NCI-H1436 treated with DMSO at 0.1 percent for 48 hours (cell line): Measurements from ENCODE around the gene VEZF1.

Experiments
- DNase-seq: peaks from one replicate; lab custom pipeline; 2025; lab: John Stamatoyannopoulos, UW

Gene VEZF1, protein sequence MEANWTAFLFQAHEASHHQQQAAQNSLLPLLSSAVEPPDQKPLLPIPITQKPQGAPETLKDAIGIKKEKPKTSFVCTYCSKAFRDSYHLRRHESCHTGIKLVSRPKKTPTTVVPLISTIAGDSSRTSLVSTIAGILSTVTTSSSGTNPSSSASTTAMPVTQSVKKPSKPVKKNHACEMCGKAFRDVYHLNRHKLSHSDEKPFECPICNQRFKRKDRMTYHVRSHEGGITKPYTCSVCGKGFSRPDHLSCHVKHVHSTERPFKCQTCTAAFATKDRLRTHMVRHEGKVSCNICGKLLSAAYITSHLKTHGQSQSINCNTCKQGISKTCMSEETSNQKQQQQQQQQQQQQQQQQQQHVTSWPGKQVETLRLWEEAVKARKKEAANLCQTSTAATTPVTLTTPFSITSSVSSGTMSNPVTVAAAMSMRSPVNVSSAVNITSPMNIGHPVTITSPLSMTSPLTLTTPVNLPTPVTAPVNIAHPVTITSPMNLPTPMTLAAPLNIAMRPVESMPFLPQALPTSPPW

DNA sequence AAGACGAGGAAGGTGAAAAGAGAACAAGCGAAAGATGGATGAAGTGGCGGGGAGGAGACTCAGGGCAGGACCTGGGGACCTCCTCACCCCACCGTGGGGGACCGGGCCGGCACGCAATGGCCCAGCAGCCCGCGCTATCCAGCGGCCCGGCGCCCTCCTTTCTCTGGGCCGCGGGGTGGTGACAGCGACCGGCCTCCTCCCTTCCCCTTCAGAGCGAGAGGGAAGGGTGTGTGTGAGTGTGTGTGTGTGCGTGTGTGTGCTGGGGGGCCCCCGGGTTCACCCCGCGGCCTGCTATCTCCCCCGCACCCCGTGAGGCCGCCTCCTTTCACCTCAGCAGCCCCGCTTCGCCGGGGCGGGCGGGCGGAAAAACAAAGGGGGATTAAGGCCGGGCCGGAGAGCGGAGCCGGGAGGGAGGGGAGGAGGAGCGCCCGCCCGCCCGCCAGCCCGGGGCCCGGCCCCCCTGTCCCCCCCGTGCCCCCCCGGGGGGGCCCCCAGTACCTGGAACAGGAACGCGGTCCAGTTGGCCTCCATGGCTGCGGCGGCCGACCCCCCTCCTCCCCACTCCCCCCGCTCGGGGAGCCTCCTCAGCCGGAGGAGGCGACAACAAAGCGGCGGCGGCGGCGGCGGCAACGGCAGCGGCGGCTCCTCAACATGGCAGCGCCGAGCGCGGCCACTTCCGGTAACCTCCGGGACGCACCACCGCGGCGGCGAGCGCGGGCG is at the start of gene VEZF1:
VEZF1 (minus strand) TSS at position 674 of the 720 bp plus-strand sequence; CDS start at position 531, 143 bp downstream.
- no peak for DNase-seq

DNA sequence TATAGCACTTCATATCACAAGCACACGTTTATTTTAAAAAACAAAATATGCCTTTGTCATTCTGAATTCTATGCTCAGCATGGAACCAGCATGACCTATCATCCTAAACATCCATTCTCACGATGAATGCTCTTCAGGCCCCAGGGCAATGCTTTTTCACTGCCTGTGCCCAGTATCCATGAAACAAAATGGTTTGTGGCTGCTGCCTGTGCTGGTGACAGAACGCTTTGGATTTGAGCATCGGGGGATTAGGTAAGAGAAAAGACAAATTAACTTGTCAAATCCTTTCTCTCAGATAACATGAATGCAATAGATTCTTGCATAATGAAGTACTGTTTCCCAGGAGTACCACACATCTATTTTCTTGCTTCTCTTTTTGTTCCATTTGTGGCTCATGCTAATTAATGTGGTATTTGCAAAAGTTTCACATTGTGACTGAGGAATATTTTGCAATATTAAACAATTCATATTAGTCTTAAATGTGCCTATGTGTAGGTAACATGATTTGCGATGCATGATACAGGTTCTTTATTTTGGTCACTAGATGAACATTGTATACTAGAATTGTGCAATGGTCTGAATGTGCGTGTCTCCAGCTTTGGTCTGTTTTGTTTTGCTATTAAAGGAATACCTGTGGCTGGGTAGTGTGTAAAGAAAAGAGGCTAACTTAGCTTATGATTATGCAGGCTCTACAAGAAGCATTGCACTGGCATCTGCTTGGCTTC is 44.8 kb upstream of the VEZF1 start:
- DNase-seq = no peak

DNA sequence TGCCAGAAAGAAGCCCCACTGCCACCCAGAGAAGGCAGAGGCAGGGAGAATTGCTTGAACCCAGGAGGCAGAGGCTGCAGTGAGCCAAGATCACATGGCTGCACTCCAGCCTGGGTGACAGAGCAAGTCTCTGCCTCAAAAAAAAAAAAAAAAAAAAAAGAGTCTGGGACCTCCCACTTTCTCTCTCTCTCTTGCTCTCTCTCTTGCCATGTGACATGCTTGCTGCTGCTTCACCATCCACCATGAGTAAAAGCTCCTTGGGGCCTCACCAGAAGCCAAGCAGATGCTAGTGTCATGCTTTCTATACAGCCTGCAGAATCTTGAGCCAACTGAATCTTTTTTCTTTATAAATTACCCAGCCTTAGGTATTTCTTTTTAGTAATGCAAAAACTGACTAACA is 40.5 kb upstream of the VEZF1 start:
- no peak for DNase-seq

DNA sequence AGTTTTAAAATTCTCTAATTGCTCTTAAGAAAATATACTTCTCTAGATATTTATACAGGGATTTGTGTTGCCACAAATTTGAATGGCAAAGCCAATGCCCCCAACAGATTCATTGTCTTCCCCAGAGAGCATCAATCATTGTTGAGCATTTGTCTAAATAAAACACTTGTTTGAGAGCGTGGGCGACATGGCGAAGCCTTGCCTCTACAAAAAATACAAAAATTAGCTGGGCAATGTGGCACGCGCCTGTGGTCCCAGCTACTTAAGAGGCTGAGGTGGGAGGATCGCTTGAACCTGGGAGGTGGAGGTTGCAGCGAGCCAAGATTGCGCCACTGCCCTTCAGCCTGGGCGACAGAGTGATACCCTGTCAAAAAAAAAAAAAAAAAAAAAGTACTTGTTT is 32.3 kb upstream of the VEZF1 start:
- no peak for DNase-seq

DNA sequence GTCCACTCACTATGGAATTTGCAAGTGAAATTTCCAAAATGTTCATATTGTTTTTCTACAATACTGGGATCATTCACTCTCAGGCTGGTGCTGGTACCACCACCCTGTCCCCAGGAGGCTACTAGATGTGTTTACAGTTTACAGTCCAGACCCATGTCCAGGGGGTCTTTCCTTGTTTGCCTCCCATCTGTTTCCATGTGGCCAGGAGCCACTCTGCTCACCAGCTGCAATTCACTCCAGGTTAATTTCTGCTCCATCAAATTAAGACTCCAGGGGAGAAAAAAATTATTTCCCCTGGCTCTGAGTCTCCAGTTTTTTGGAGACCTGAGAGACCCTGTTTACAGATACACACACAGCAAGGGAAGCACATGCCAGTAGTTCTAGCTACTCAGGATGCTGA is 31.5 kb upstream of the VEZF1 start:
- no peak for DNase-seq

DNA sequence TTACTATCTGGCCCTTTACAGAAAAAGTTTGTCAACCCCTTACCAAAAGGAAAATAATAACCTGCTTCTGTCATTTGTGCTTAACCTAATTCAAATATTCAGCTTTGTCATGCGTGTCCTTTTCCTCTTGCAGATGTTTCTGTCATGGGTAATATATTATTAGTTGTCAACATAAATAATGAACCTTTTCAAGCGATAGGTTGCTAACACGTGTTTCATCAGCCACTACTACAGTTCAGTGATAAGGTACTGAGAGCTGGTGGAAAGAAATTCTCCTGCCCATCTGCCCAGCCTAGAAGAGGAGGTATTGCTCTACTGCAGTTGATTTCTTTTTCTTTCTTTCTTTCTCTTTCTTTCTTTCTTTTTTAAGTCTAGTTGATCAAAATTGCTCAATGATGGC is 31.0 kb upstream of the VEZF1 start:
- no peak for DNase-seq

DNA sequence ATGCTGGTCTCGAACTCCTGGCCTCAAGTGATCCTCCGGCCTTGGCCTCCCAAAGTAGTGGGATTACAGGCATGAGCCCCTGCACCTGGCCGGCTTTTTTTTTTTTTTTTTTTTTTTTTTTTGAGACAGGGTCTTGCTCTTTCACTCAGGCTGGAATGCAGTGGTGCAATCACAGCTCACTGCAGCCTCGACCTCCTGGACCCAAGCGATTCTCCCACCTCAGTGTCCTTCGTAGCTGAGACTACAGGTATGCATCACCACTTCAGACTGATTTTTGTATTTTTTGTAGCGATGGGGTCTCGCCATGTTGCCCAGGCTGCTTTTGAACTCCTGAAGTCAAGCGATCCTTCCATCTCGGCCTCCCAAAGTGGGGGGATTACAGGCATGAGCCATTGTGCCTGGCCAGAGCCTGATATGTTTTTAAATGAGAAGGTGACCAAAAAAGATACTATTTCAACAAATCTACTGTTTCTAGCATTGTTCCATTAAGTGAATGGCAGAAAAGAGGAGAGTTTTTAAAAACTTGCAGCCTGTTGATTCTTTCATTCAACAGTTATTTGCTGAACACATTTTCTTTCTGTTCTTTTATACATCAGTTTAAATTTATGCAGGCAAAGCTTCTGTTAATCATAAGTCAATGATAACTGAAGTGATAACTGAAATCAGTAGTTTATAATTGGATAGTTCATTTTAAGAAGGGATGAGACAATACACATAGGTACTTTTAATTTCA is 22.2 kb upstream of the VEZF1 start:
- DNase-seq = no peak

DNA sequence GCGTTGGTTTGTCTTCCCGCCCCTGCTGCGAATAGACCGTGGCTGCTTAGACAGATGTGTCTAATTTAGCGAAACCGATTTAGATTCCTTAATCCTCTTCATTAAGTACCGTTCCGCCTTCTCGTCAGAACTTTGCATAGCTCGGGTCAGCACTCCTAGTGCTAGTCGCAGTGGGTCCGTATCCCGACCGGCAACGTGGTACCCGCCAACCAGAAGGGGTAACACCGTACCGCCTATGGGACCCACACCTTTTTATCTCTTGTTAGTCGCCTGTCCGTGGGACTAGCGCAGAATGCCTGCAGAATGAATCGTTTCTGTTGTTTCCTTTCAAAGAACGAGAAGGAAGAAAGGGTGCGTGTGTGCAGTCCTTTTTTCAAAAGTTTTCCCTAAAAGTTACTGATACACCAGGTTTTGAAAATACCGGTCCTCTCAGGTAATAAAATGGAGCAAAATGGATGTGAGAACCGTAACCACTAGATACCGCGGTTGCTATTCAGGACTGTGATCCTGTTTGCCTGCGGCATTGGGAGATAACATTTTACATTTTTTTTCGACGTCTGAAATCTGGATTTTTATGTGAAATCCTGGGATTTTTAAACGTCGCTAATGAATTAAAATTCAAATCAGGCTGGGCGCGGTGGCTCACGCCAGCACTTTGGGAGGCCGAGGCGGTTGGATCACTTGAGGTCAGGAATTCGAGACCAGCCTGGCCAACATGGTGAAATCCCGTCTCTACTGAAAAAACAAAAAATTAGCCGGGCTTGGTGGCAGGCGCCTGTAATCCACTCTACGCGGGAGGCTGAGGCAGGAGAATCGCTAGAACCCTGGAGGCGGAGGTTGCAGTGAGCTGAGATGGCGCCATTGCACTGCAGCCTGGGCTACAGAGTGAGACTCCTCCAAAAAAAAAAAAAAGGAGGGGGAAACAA is 20.0 kb upstream of the VEZF1 start:
- no peak for DNase-seq

DNA sequence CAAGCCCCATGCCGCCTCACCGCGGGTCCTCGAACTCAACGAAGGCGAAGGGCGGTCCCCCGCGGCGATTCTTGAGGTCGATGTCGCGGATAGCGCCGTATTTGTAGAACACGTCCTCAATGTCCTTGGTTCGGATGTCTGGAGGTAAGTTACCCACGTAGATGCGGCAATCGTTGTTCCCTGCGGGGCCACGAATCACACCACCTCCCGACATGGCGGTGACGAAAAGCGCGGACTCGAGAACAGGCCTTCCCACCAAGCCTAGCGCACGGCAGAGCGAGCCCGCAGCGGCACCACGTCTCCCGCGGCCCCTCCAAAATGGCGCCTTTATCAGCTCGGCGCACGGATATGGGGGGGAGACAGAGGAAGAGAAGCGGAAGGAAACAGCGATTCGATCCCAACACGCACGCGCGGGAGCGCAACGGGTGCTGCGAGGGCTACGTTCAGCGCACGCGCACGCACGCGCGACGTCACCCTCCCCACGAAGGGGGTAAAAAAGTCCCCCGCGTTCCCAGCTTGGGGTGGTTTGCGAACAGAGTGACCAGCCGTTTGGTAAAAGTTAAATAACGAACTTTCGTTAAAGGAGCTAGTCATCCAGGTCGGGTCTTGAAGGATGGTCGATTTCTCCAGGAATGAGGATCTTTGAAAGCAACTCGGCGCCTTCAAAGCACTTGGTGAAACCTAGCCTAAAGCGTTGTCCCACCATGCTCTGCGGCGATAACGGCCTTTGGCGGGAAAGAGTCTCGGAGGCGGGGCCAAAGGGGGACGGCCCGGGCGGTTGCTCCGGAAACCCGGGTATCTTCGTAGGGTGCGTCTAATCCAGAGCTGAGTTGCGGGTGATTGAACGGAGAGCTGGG is 19.1 kb upstream of the VEZF1 start, which contains the start of gene SRSF1:
SRSF1 (minus strand) TSS at position 323 of the 857 bp plus-strand sequence; CDS start at position 214, 109 bp downstream.
- DNase-seq = peak; percentile 97

DNA sequence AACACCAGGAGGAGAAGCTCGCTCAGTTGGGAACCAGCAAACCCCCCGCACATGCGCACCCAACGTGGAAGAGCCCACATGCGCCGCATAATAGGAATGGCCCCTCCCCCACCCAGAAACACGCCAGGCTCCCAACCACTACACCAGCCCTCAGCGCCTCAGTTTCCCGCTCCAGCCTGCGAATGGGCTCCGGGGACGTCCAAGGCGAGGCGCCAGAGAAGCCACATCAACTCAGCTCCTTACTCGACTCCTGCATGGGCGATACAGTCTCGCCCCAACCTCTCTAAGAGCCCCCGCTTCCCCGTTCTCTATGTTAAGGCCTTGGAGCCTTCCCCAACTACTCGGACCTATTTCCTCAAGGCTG is 18.5 kb upstream of the VEZF1 start:
- DNase-seq = no peak

DNA sequence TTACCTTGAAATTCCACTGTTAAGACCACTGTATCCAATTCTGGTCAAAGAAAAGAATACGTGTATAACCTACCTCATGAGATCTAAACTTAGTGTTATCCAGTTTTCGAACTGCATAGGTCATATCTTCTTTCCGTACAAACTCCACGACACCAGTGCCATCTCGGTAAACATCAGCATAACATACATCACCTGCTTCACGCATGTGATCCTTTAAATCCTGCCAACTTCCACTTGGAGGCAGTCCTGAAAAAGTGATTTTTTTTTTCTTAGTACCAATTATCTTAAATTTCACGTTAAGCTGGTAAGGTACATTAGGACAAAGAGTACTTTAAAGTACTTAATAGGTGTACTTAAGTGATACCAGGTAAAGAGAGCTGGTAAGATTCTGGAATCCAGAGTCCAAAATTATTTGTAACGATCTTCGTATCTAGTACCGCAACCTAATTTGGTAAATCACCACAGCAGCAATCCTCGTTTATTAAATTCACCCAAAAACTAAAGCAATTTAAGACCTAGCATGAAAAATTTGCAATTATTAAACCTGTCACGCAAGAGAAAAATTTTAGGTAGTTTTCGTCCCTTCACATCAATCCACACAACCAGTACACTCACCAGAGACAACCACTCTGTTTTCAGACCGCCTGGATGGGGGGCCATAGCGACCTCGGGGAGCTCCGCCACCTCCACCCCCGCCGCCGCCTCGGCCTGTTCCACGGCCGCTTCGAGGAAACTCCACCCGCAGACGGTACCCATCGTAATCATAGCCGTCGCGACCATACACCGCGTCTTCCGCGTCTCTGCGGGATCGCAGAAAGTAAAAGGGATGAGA is 17.9 kb upstream of the VEZF1 start:
- DNase-seq = no peak

DNA sequence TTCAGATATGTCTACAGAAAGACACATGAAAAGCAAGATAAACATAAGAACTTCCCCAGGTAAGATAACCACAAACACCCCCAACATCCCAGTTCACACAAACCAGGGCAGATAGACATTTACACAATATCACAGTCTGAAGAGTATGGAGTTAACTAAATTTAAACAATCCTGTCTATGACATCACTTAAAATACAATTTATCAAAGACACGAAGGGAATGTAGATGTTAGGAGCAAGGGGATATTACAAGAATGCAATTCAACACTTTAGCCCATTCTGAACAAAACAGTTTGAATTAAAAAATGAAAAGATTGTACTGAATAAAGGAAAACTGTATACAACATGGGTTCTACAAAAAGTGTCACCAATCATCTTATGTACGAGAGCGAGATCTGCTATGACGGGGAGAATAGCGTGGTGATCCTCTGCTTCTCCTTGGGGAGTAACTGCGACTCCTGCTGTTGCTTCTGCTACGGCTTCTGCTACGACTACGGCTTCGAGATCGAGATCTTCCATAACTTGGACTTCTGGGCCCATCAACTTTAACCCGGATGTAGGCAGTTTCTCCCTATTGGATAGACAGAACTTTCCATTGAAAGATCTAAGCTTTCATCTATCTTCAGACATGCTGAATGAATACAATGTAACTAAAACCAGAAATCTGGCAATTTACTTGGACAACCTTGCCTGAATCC is 17.1 kb upstream of the VEZF1 start:
- DNase-seq = no peak

DNA sequence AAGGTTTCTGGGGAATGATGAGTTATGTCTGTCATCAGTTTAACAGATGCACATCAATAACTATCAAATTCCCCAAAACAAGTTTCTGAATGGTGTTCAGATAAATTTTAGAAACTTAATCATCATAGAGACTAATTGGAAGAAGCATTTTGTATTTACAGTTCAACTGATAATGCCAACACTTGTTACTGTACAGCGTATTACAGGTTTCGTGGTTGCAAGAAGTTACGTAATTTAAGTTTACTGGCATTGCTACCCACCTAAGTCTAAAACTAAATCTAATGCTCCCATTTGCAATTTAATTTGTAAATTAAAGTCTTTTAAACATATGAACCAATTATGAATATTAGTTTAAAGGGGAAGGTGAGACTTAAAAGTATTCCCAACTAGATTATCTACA is 16.0 kb upstream of the VEZF1 start:
- DNase-seq = no peak

DNA sequence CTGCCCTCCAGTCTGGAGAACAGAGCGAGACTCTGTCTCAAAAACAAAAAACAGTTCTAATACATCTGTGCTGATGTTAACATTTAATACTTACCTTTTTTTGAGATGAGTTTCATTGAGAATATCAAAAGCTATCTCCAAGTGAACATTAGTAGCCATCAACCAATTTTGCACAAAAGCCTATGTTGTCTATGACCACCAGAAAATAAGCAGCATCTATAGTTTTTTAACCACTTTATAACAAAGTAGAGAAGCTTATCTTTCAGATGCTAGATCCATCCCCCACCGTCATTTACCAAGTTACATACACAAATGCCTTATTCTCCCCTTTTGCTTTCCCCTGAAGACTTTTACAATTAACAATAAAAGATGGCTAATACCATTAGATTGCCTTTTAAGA is 14.9 kb upstream of the VEZF1 start:
- DNase-seq = no peak

DNA sequence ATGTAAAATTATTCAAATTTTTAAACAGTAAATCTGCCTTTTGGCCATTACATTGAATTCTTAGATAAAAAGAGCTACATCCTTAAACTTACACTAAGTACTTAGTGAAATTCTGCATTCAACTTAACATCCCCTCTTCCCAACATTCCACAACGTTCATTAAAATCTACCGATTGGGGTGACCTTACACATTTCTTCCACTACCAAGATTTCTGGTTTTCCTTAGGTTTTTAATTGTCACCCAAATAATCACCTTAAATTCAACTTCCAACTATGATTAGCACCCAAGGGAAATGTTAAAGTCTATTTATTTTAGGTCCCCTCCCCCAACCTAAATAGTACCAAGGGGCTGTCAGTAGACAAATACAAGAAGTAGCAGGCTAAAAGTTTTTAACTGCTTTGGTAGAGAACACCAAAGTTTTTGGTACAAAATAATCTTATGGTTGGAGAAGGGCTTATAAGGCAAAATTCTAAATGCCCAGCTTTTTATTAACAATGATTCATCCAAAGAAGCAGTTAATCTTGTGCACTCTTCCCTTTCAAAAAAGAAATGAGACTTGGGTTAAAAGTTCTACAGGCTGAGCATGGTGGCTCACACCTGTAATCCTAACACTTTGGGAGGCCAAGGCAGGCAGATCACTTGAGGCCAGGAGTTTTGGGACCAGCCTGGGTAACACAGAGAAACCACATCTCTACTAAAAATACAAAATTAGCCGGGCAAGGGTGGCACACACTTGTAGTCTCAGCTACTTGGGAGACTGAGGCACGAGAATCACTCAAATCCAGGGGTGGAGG is 14.3 kb upstream of the VEZF1 start:
- no peak for DNase-seq

DNA sequence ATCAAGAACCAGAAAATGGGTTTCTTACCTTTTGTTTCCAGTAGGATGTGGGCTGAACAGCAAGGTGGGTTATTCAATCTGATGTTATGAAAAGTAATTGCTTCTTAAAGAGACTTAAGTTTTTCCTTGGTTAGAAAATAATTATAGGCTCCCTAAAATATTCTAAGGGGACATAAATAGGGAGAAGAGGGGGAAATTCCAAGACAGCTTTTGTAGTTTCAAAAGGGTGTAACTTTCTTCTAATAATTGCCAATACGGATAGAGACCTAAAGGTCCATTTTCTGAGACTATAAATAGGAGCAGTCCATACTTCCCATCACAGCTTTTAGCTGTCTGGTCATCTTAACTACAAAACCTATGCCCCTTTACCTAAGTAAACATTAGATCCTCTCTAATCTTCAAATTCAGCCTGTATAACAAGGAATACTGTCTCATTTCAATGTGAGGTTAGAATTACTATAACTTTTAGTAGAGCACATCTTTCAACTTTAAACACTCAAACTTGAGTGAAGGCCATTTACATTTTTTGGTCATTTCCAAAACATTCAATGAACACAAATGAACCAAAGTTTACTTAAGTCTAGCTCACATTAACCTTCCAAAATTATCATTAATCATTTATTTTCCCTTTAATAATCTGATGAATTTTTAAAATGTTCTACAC is 13.5 kb upstream of the VEZF1 start:
- DNase-seq = no peak

DNA sequence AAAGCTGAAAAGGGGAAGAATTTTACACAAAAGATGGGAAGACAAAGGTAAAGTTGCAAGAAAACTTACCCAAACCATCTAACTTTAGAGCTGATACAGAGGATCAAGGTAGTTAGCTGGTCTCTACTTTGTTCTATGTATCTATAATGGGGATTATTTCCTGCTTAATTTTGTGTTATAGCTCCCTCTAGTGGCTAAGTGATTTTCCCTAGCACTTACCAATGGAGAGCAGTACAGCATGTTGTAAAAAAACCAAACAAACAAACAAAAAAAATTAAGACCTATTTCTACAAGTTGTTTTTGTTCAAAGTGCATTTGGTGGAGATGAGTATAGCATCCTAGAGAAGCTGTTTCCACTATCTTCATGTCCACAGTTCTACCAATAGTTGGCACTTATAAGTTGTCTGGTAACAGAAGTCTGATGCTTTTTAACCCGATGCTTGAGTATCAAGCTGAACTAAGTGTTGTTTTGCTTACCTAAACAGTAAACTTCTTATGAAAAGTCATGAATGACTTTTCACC is 11.5 kb upstream of the VEZF1 start:
- peak; percentile 78 for DNase-seq
